K562 (cell line): ENCODE data around the gene CNTNAP3B.
"Not testable (repeated sequence)": the region's sequence is repeated elsewhere in the genome, so short reads cannot be mapped to it uniquely, and the experiment has no call there.

ENCODE experiments used
- CC2D1A ChIP-seq: fragments of 450-650 bp; IDR thresholded peaks from 2 replicates; pipeline ENCODE4 v1.6.1; 2017; ENCODE audit warnings: mild to moderate bottlenecking
- CEBPB ChIP-seq: fragments of 450-650 bp; IDR thresholded peaks from 2 replicates; pipeline ENCODE4 v1.6.1; 2016; ENCODE audit warnings: missing genetic modification characterization, missing compliant biosample characterization
- FOXP4 ChIP-seq: sonication (generic); formaldehyde crosslinking; IDR thresholded peaks from 2 replicates; pipeline ENCODE4 v1.8.0; 2022; ENCODE audit warnings: mild to moderate bottlenecking, missing genetic modification reagents, borderline replicate concordance
- GATA2 ChIP-seq: sonication (generic); formaldehyde crosslinking; IDR thresholded peaks from 2 replicates; pipeline ENCODE4 v1.4.0; 2020; ENCODE audit warnings: mild to moderate bottlenecking, missing genetic modification reagents
- JUND ChIP-seq, 2 experiments: IDR thresholded peaks; 2 replicates in 1 of 2; 3 replicates in 1 of 2; pipeline ENCODE4 v1.6.1; 2011; ENCODE audit warnings: borderline replicate concordance in 2 of 2, low read depth in 2 of 2, low read length in 2 of 2, improper control_type of control experiment in 1 of 2, missing biosample characterization in 1 of 2, missing genetic modification characterization in 1 of 2, missing genetic modification reagents in 1 of 2
- NONO ChIP-seq, 2 experiments: fragments of 200-400 bp in 1 of 2; fragments of 450-650 bp in 1 of 2; formaldehyde crosslinking in 1 of 2; IDR thresholded peaks; 2 replicates each; pipeline ENCODE4 v1.6.1; 2017; ENCODE audit warnings: low read depth in 2 of 2, mild to moderate bottlenecking in 2 of 2, moderate library complexity in 2 of 2, low read length in 1 of 2
- POLR2A ChIP-seq: fragments of 450-650 bp; conservative IDR thresholded peaks from 2 replicates; pipeline ENCODE4 v1.6.1; 2016
- ZBTB7A ChIP-seq: IDR thresholded peaks from 2 replicates; pipeline ENCODE4 v1.6.1; 2011; ENCODE audit warnings: low read depth, mild to moderate bottlenecking, low read length, moderate library complexity, borderline replicate concordance; ENCODE audit not compliant: control insufficient read depth
- ZEB2 ChIP-seq: fragments of 450-650 bp; IDR thresholded peaks from 2 replicates; pipeline ENCODE4 v1.6.1; 2016
- ZNF431 ChIP-seq: sonication (generic); formaldehyde crosslinking; IDR thresholded peaks from 2 replicates; pipeline ENCODE4 v1.8.0; 2022; ENCODE audit warnings: mild to moderate bottlenecking, missing genetic modification reagents

DNA sequence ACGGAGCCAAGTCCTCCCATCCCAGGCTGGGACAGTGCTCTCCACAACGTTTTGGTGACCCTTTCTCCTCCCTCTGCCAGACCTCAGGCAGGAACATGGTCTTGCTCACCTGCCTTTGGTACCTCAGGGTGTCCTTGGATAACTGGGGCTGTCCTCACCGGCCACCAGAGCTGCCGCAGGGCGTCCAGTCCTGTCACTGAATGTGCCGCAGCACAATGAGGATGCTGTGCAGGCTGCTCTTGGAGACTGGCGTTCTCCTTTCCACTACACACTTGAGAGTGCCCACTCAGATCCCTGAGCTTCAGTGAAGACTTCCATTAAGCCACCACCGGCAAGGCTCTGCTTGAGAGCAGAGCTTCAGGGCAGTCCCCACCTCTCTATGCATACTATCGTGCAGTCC lies 33.3 kb downstream of the CNTNAP3B start:
- not testable (repeated sequence) for TF ChIP-seq NONO (IDR thresholded peaks at IDR 0.05; ENCODE audit: low read depth in 2 of 2, low read length in 1 of 2); FOXP4 (CRISPR knock-in tag); GATA2; ZBTB7A; ZNF431; CC2D1A; JUND (IDR thresholded peaks at IDR 0.05; ENCODE audit: borderline replicate concordance, low read depth, low read length); JUND (tag; IDR thresholded peaks at IDR 0.05; ENCODE audit: borderline replicate concordance, low read depth, low read length); POLR2A; ZEB2; CEBPB (tag)
